ENCODE measurements around the gene P2RX6. TPM values are rescaled to one million over a fixed set of nuclear protein-coding genes. Genes with fewer than 3 reads are reported as not detected.

P2RX6 gene
- total and polyA plus RNA-seq, 2 donors (not counting 3 experiments of a cell fraction or from before 2014, with no cell fraction given) = 0.06 TPM; not detected in 1

GRCh38 chr22:20995329-20996030 lies 19.5 kb upstream of the P2RX6 start:
- Histone ChIP-seq H4K20me1 (replicated peaks; ENCODE audit: control insufficient read depth, extremely low read depth, insufficient read depth, low read length) (no peaks in the 10 kb centered on the region), H3K4me1 (ENCODE audit: control insufficient read depth, extremely low read depth, insufficient read depth, low read length) (peaks cover 5% of the 10 kb centered on the region), H3K27me3 (ENCODE audit: control insufficient read depth in 2 of 2, insufficient read depth in 2 of 2, low read length in 2 of 2) (no peaks in the 10 kb centered on the region), H3K4me2 (ENCODE audit: insufficient read depth, low read length) (no peak overlapping the region), H3K27ac (ENCODE audit: insufficient read depth, low read depth, low read length) (no peak overlapping the region), H2AFZ (ENCODE audit: low read depth, low read length) (no peak overlapping the region), H3K36me3 (ENCODE audit: control insufficient read depth in 2 of 2, extremely low read depth in 1 of 2, insufficient read depth in 2 of 2, low read length in 2 of 2) (peaks cover 5 to 36% of the 10 kb centered on the region in 2 experiments), H3K9ac (replicated peaks; ENCODE audit: extremely low read depth, insufficient read depth, low read length) (no peak overlapping the region), H3K4me3 (replicated peaks in 1 of 3; ENCODE audit: insufficient read depth in 1 of 3, low read depth in 1 of 3, low read length in 3 of 3) (no peak overlapping the region), H3K9me1 (replicated peaks; ENCODE audit: control insufficient read depth, extremely low read depth, insufficient read depth, low read length) (no peaks in the 10 kb centered on the region), H3K9me3 (replicated peaks; ENCODE audit: control insufficient read depth, insufficient read depth, low read length) (no peaks in the 10 kb centered on the region), H3K79me2 (ENCODE audit: control insufficient read depth, insufficient read depth, low read length) (peaks cover 7% of the 10 kb centered on the region)
- DNase-seq (ENCODE audit: low read depth, low spot score) (no peak), FAIRE-seq (no peak)
- TF ChIP-seq POLR2AphosphoS5 (IDR thresholded peaks at IDR 0.05; ENCODE audit: insufficient read depth, low read depth, low read length) = no peak
- TF ChIP-seq EZH2 (IDR thresholded peaks at IDR 0.05; ENCODE audit: borderline replicate concordance, low read depth, low read length, severe bottlenecking) = no peak
- TF ChIP-seq, protein P1, sequence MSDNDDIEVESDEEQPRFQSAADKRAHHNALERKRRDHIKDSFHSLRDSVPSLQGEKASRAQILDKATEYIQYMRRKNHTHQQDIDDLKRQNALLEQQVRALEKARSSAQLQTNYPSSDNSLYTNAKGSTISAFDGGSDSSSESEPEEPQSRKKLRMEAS (IDR thresholded peaks at IDR 0.05; ENCODE audit: insufficient read depth, insufficient read length) = no peak
- TF ChIP-seq GATA2 (IDR thresholded peaks at IDR 0.05; ENCODE audit: insufficient read depth, insufficient read length, low read depth, low read length) = no peak
- no peak for TF ChIP-seq CTCF (IDR thresholded peaks at IDR 0.05; ENCODE audit: extremely low read depth in 1 of 2, insufficient read depth in 1 of 2, low read depth in 1 of 2, low read length in 2 of 2)
- TF ChIP-seq JUN (IDR thresholded peaks at IDR 0.05; ENCODE audit: borderline replicate concordance, insufficient read depth, insufficient read length, low read depth) = no peak
- TF ChIP-seq FOS (IDR thresholded peaks at IDR 0.05; ENCODE audit: borderline replicate concordance, insufficient read depth, low read length) = no peak
- TF ChIP-seq MYC (IDR thresholded peaks at IDR 0.05; ENCODE audit: low read depth, low read length) = no peak
- dilution Hi-C loops (cut with MboI; ENCODE audit: extremely low pct_ligation_motif_present, low sequenced_read_pairs) (no loop called here), intact Hi-C loops (cut with micrococcal nuclease) (no loop called here)
- BruUV-seq (replicated peaks) = no TSS peak
- CTCF ChIA-PET = interaction anchor here (2.3 kb wide), 1 partner anchor 13 kb away, joined by 5 read pairs; the partner anchor contains the start of gene LZTR1
- POLR2A ChIA-PET = no interaction called here

Data from endothelial cell of umbilical vein (primary cell).